NK-92 (cell line): ENCODE data around the gene BIRC7.
"Not testable (repeated sequence)": the region's sequence is repeated elsewhere in the genome, so short reads cannot be mapped to it uniquely, and the experiment has no call there.

Experiments
- DNase-seq: peaks from one replicate; lab custom pipeline; 2025; ENCODE audit not compliant: unreplicated experiment; lab: John Stamatoyannopoulos, UW

The BIRC7 gene

GRCh38 chr20:63246490-63247288, 11.0 kb downstream of the BIRC7 start:
- no peak for DNase-seq

GRCh38 chr20:63247671-63248228, 12.0 kb downstream of the BIRC7 start:
- DNase-seq = no peak

- DNase-seq = no peak
Observed at GRCh38 chr20:63248835-63249591, 13.3 kb downstream of the BIRC7 start.

- DNase-seq = no peak
Observed at GRCh38 chr20:63249891-63250290, 14.2 kb downstream of the BIRC7 start.

GRCh38 chr20:63251350-63251749, 15.6 kb downstream of the BIRC7 start:
- not testable (repeated sequence) for DNase-seq

GRCh38 chr20:63252284-63252711, 16.6 kb downstream of the BIRC7 start:
- DNase-seq = no peak

- no peak for DNase-seq
Observed at GRCh38 chr20:63253065-63253437, 17.3 kb downstream of the BIRC7 start.

- DNase-seq = no peak
Observed at GRCh38 chr20:63253438-63254231, 17.9 kb downstream of the BIRC7 start.

- no peak for DNase-seq
Observed at GRCh38 chr20:63254232-63254605, 18.5 kb downstream of the BIRC7 start, which contains the start of gene NKAIN4. NKAIN4 (minus strand) TSS chr20:63254463; CDS start chr20:63254450, 13 bp downstream.

- no peak for DNase-seq
Observed at GRCh38 chr20:63254606-63255384, 19.1 kb downstream of the BIRC7 start.

- no peak for DNase-seq
Observed at GRCh38 chr20:63255931-63256704, 20.4 kb downstream of the BIRC7 start.

GRCh38 chr20:63256954-63257353, 21.2 kb downstream of the BIRC7 start:
- no peak for DNase-seq

GRCh38 chr20:63257629-63258028, 21.9 kb downstream of the BIRC7 start:
- no peak for DNase-seq

GRCh38 chr20:63258781-63259180, 23.1 kb downstream of the BIRC7 start:
- no peak for DNase-seq

- no peak for DNase-seq
Observed at GRCh38 chr20:63259734-63260460, 24.2 kb downstream of the BIRC7 start.

GRCh38 chr20:63260521-63260920, 24.8 kb downstream of the BIRC7 start:
- no peak for DNase-seq

- no peak for DNase-seq
Observed at GRCh38 chr20:63261060-63261794, 25.5 kb downstream of the BIRC7 start.

GRCh38 chr20:63261795-63262528, 26.3 kb downstream of the BIRC7 start:
- DNase-seq = no peak
